CD1c-positive myeloid dendritic cell (primary cell): Measurements from ENCODE around the gene DLGAP1.

ENCODE experiments used
- DNase-seq: peaks from one replicate; pipeline ENCODE4 v3.0.0-alpha.2; 2016; ENCODE audit errors: extremely low spot score

The DLGAP1 gene

GRCh38 chr18:3691705-3692104 is 763.4 kb downstream of the DLGAP1 start:
- no peak for DNase-seq

- no peak for DNase-seq
Measured at GRCh38 chr18:3690764-3691066, 764.4 kb downstream of the DLGAP1 start.

DNA sequence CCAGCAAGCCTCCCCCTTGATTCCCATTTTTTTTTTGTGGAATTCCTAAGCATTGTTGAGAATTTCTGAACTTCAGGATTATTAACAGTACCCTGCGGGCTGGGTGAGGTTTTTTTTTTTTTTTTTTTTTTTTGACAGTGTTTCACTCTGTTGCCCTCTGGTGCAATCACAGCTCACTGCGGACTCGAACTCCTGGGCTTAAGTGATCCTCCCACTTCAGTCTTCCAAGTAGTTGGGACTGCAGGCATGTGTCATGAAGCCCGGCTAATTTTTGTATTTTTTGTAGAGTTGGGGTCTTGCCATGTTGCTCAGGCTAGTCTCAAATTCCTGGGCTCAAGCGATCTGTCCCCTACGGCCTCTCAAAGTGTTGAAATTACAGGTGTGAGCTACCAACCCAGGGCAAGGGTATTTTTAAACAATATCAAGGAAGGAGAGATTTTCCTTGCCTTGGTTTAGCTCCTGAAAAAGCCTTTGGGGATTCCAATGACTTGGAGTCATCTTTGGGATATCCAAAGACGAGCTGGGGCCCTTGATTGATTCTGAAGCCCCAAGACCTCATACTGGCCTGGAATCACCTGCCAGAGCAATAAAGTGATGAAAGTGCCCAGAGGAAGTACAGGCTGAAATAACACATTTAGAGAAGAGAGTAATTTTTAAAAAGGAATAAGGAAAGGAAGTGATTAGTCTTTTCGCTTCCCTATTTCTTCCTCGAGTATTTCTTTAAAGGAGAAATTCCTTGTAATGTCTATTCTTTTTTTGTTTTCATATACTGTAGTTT is 764.9 kb downstream of the DLGAP1 start:
- peak; percentile 49 for DNase-seq

DNA sequence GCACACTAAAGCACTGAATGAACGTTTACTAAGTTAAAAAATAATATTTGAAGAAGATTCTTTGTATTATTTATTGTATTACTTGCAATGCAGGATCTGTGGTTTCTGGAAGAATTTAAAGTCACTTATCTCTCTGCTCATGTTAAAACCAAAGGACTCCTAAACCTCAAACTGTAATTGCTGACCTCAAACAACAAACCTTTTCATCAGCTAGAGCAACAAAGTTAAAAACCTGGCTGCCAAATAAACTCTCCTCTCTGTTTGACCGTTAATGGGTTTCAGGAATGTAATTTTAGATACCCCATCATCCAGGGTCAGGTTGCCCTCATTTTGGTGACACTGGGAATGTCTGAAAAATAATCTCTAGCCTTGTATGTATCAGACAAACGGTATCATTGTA is 766.0 kb downstream of the DLGAP1 start:
- DNase-seq: no peak

GRCh38 chr18:3688690-3689089 is 766.4 kb downstream of the DLGAP1 start:
- no peak for DNase-seq

DNA sequence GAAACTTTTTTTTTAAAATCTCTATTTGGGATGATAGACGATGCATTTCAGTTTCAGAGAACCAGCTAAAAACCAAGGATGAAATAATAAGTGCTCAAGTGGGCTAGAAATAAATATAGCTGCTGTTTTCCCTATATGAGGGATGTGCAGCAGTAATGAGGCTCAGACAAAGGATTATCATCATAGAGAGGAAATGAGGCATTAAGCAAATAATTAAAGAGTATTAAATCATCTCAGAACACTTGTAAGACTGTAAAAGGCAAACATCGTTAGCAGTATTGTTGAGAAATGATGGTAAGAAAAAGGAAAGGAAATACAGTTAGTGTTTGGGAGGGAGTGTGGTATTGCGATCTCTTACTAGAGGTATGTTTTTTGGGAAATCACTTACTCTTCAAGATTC is 771.6 kb downstream of the DLGAP1 start:
- DNase-seq: no peak

- no peak for DNase-seq
Measured at GRCh38 chr18:3682061-3682460, 773.0 kb downstream of the DLGAP1 start.

- DNase-seq: peak; percentile 62
Measured at GRCh38 chr18:3679241-3679640, 775.9 kb downstream of the DLGAP1 start.

DNA sequence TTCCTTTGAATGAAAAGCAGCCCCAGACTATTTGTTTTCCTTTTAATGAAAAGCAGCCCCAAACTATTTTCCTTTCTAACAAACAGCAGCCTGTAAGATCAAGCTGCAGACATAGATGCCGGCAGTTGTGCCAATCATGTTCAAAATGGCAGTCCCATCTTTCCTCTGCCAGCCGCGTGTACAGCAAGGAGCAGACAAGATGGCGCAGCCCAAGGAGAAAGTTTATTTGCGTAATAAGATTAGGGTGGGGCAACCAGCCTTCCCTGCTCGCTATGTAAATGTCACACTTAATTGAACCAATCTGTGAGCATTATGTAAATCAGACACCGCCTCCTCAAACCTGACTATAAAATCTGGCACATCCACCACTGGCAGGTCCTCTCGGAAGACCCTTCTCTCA is 779.1 kb downstream of the DLGAP1 start:
- DNase-seq: no peak

DNA sequence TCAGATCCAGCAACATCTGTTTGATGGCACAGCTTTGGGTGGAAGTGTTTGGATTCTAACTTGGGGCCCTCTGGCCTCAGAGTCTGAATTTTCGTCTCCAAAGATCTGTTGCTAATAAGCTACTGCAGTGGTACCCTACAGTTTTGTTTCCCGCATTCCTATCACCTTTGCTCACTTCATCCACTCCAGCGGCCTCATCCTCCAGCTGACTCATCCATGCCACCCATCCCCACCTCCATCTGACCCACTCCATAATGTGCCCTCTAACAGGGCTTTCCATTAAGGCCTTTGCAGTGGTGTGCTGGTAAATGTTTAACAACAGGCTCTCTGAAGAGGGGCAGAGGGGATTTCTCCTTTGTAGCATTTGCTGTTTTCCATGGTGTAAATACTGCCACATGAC is 779.7 kb downstream of the DLGAP1 start:
- DNase-seq: no peak

DNA sequence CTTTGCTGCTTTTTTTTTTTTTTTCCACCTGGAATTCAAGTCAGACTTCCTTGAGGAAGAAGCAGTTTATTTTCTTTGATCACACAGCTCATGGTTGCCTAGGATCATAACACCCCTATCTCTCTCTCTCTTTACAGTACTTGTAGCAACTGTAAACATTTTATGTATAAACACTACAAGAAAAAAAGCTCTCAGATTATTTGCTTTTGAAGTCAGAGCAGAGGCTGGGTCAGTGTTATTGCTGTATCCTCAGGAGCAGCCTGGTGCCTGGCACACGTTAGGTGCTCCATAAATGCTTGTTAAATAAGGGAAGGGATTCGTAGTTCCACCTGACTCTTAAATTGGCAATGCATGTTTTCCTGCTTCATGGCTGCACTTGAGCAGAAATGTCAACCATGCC is 783.9 kb downstream of the DLGAP1 start:
- DNase-seq: no peak

DNA sequence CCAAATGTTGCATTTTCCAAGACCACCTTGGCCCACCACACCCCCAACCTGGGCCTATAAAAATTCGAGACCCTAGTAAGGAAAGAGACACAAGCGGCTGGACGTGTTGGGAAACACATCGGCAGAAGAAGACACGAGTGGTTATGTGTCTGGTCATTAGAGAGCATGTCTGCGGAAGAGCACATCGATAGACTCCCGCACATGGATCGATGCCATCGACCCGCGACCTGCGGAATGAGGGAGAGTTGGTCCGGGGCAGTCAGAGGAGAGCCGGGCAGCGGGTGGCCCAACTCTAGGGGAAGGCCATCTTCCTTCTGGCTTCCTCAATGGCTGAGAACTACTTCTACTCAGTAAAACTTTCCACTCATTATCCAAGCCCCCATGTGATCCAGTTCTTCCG is 785.7 kb downstream of the DLGAP1 start:
- no peak for DNase-seq

- DNase-seq: no peak
Measured at GRCh38 chr18:3667255-3668137, 787.6 kb downstream of the DLGAP1 start.

DNA sequence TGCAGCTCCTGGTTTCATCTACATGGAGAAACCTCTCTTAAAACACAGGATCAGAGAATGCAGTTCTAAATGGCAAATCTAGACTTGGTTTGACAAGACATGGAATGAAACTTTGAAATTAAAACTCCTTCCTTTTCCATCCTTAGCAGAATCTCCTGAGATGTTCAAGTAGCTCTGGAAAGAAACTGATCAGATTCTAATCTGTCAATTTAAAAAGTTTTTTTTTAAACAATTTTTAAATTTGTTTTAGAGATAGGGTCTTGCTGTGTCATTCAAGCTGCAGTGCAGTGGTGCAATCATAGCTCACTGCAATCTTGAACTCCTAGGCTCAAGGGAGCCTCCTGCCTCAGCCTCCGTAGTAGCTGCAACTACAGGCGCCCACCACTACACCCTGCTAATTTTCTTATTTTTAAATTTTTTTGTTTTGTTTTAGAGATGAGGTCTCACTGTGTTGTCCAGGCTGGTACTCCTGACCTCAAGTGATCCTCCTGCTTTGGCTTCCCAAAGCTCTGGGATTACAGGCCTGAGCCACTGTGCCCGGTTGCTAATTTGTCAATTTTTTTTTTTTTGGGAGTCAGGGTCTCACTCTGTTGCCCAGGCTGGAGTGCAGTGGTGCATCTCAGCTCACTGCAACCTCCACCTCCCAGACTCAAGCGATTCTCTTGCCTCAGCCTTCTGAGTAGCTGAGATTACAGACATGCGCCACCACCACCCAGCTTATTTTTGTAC is 788.4 kb downstream of the DLGAP1 start:
- DNase-seq: no peak

- DNase-seq: peak; percentile 88
Measured at GRCh38 chr18:3665780-3666525, 789.2 kb downstream of the DLGAP1 start.

DNA sequence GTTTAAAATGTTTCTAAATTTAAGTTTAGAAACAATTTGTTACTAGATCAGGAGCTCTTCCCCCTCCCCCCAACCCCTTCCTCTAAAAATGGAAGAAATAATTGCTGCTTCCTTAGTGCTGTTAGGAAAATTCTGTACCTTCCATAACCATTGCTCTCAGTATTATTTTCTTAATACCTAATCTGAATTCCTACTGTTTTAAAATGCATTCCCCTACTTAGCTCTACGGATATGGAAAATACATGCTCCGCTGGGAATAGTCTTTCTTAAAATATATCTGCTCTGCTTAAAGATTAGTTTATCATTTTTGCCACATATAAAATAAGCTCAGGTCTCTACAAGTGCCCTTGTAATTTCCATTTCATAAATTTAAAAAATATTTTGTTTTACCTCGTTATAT is 789.9 kb downstream of the DLGAP1 start:
- no peak for DNase-seq

GRCh38 chr18:3664563-3665178 is 790.4 kb downstream of the DLGAP1 start:
- DNase-seq: peak; percentile 88

- peak; percentile 58 for DNase-seq
Measured at GRCh38 chr18:3663870-3664512, 791.1 kb downstream of the DLGAP1 start.

DNA sequence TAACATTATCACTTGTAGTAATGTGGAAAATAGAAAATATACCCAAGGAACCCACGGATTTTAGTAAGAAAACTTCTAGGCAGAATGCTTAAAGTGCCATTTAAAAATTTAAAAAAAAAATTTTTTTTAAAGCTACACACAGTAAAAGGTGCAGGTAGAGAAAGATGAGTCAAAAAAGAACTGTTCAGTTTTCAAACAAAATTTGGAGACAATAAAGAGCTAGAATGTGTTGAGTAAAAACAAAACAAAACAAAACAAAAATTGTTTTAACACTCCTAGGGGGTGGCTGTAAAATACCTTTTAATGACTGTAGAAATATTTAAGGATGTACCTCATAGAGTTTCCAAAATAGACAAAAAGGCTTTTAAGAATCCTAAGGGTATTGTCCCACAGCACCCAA is 793.1 kb downstream of the DLGAP1 start:
- no peak for DNase-seq

- peak; percentile 75 for DNase-seq
Measured at GRCh38 chr18:3660739-3661515, 794.2 kb downstream of the DLGAP1 start.
